Cerebellar cortex (tissue), 1 donor: ENCODE data around the gene FAM217A.

Source experiments
- DNase-seq: peaks from one replicate; pipeline ENCODE4 v3.0.0-alpha.2; 2015; ENCODE audit warnings: low spot score

Gene FAM217A

DNA sequence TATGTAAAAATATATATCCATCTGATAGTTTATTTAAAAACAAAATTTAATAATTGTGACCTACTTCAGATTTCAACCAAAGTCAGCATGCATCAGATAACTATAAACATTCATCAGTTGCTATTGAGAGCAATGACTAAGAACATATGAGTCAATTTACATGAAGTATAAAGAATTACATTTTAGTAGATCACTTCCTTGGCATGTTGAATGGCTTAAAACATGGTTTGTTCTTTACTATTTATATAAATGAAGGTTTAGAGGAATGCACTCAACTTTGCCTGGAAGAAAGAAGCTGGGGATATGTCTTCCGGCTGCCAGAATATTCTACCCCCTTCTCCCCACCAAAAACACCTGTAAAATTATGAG is 6.4 kb upstream of the FAM217A start:
- DNase-seq = no peak

DNA sequence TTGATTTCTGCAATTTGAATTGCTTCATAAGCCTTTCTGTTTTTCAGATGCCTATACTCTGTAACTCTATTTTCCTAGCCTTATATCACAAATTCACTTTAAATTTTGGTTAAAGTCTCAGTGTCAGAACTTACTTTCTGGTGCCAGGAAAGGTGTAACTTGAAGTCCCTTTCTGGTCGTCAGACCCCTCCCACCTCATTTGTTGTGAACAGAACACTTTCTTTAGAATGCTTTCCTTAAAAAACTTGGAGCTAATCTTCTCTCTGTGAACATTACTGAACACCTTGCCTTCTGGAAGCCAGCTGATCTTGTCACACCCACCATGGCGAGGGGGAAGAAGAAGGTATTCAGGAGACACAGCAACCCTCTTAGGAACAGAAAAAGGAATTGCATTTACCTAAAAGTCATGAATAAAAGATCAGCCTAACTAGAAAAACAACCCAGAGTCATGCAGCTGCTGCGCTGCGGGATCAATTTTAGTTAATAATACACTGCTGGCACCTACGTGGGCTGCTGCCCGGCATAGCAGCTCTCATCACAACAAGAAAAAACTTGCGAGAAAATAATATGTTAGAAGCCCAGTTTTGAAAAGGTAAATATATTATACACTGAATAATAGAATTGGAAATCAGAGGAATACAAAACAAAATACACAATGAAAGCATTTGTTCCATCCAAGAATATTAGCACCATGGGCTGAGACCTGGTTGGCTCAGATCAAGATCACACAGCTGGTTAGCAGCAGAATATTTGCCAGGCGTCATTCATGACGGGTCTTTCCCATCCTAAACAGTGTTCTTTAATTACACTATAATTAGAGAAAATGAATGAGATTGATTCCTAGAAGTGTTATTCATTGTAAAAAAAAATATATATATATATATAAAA is 5.8 kb upstream of the FAM217A start:
- DNase-seq = no peak

DNA sequence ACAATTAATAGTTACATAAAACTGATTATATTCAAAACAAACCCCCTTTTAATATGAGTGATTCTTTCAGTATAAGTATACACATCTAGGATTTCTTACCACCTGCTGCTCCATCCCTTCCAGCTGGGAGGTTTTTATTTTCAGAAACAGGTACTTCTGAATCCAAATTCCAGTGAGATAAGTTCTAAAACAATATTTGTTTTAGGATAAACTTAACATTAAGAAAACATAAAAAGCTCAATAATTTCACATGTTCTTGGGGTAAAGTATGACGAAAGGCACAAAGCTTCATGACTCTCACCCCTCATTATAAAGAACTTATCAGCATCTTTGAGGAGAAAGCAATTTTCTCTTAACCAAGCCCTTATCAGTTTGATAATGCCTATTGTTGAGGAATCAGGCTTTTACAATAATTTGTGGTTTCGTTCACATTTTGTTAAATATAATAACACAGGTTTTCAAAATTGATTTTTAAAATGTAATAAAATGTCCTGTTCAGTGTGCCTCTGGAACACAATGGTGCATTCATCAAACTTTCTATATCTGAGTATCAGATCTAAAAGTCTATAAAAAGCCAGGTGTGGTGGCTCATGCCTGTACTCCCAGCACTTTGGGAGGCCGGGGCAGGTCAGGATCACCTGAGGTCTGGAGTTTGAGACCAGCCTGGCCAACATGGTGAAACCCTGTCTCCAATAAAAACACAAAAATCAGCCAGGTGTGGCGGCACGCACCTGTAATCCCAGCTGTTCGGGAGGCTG is 4.3 kb downstream of the FAM217A start:
- DNase-seq = no peak

DNA sequence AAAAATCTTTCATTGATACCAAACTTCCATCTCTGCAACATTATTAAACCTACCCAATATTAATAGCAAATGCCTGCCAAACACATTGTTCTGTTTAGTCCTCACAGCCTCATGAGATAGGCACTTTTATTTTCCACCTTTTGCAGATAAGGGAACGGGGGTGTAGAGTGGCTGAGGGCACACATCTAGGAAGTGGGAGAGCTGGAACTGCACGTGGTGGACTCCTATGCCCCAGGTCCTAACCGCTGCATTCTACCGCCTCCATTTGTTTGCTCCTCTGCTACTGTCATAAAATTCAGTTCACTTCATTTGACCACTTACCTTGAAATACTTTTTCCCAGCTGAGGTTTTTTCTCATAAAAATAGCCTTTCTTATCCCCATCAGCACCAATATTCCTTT is 7.6 kb downstream of the FAM217A start:
- no peak for DNase-seq

DNA sequence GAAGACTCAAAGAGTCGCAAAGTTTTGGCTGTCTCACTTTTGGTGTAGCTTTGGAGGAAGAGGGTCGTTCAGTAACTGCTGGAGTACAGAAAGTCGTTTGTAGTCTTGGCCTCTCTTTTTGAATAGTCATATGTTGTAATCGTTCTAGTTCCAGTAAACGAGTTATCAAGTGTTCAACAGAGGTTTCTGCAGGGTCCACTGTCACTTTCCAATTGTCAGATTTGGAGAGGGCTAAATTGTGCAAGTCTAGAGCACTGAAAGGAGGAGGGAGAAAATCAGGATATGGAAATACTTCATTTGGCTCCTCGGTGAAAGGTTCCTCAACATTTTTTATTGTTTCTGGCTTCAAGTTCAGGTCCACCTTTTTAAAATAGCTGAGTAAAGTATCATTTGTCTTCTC is 9.7 kb downstream of the FAM217A start:
- DNase-seq = no peak

DNA sequence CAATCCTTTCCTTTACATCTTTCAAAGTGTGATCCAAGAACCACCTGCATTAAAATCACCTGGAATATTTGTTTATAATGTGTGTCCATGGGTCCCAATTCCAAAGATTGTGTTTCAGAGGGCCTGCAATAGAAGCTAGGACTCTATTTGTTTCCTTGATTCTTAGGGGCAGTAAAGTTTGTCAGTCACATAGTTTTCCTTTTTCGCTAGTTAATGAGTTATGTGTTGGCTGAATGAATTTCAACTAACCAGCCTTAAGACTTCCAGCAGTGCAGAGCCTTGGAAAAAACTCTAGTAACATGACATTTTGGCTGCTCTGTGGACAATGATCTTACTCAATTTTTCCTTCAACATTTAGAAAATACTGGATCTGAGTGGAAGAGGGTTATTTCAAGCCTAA is 11.3 kb downstream of the FAM217A start:
- no peak for DNase-seq

DNA sequence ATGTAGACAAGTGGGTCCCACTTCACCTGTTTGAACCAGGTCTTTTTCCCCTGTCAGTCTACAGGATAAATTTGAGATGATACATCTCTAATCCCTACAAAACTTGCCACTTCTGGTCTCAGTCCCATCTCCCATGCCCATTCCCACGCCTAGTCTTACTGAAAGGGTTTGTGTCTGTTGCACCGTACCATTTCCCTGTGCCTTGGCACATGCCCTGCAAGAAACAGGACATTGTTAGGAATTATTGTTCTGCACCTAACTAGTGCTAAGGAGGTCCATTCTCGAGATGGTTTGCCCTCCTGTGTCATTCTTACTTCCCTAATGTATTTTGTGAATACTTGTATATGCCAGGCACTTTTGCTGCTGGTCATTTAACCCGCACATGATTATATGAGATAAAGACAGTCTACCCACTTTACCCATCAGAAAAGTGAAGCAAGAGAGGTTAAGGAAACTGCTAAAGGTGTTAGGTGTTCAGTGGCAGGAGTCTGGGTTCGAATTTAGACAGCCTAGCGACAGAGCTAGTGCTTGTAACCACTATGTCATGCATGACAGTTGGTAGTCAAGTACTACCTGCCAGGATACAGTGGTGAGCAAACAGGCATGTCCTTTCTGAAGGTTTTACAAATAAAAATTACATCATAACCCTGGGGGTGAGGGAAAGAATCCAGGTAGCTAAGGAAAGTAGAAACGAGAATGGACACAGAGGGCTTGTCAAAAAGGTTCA is 12.7 kb downstream of the FAM217A start:
- no peak for DNase-seq

DNA sequence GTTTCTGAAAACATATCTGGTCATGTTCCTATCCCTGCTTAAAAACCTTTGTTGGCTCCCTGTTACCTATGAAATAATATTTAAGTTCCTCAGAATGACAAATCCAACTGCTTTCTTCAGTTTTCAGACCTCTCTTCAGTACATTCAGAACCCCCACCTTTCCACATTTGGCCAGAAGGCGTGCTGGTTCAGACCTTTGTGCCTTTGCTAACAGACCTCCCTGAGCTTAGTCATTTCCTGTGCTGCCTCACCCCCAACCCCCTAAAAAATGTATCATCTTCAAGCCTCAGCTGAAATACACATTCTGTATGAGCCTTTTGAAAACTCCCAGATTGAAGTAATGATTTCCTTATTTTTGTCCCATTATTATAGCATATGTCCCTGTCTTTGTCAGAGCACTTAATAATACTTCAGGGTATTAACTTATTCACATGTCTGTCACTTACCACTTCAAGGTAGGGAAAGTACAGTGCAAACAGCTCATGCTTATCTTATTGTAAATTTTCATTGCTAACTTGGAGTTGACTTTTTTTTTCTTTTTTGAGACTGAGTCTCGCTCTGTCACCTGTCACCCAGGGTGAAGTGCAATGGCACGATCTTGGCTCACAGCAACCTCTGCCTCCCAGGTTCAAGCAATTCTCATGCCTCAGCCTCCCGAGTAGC is 19.7 kb downstream of the FAM217A start:
- DNase-seq = no peak

DNA sequence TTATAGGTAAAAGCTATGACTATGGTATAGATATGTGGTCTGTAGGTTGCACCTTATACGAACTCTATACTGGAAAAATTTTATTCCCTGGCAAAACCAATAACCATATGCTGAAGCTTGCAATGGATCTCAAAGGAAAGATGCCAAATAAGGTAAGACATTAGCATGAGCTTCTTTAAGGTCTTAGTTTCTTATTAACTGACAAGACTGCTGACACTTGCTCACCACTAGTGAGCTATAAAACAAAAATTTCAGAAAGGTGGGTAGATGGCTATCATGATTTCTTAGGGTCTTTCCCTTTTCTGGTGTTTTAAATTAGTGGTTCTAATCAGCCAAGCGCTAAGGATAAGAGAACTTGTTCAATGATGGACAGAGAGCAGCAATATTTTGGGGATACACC is 21.9 kb downstream of the FAM217A start:
- no peak for DNase-seq

DNA sequence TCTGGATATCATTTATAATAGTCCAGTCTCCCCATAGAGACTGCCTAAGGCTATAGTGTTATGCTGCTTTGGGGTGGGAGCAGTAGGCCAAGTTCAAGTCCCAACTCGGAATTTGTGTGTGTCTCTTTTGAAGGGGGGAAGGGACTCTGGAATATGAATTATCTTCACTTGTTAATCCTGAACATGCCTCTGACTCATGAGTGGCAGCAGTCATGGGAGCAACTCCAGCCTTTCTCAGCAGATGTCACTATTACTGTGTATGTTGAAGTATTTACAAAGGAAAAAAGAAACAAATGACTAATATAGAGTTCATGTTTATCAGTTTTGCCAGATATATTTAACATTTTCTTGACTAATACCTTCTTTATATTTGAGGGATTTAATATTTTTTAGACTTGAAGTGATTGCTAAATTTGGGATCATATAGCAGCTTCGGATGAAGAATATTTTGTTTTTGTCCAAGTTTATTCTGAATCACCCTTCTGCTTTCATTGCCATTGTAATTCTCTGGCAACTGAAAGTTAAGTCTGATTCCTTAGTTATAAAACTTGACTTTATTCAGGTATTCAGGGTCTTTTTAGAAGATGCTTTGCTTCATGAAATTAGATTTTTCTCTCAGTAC is 23.4 kb downstream of the FAM217A start:
- DNase-seq = peak; percentile 25

DNA sequence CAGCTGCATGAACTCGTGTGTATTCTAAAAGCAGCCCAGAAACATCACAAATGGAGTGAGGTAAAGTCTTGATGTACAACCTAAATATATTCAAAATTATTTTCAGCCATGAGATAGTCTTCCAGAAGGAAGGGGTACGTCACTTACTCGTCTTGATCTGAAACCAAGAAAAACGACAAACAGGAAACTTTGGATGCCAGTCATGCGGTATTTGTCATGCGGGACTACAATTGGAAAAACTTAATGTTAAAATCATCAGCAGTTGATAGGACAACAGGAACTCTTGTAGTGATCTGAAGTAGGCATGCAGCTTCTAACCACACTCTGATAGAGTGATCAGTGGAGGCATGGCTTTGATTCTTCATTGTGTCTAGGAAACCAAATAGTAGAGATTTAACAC is 29.7 kb downstream of the FAM217A start:
- DNase-seq = no peak

DNA sequence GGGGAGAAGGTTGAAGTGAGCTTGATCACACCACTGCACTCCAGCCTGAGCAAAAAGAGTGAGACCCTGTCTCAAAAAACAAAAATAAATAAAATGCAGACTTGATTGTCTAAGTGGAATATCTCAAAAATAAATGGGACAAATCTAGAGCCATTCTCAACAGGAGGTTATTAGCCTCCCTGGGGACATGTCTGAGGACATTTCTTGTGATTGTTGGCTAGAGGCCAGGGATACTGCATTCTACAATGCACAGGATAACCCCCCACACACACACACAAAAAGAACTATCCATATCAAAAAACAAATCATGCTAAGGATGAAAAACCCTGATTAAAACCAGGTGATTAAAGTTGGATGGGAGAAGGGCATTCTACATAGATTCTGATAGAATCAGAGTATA is 37.5 kb downstream of the FAM217A start:
- no peak for DNase-seq

DNA sequence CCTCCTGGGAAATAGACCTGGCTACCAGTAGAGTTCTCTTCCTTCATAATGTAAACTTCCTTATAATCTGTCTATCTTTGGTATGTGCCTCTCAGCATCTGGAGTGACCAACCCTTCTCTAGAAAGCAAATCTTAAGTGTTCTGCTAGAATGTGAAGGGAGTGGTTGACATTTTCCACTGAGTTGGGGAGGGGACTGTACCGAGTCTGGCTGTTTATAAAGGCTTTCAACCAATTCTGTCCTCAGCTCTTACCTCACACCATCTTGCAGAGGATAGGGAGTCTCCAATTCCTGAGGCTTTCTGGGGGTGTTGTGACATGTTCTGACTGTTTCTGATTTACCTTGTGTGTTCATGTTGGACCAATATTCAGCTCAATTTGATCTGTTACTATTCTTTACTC is 39.6 kb downstream of the FAM217A start:
- no peak for DNase-seq

DNA sequence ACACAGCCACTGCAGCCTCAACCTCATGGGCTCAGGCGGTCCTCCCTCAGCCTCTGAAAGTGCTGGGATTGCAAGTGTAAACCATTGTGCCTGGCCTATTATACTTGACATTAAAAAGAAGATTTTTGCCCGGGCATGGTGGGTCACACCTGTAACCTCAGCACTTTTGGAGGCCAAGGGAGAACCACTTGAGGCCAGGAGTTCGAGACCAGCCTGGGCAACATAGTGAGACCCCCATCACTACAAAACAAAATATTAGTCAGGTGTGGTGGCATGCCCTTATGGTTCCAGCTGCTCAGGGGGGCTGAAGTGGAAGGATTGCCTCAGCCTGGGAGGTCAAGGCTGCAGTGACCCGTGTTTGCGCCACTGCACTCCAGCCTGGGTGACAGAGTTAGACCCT is 42.4 kb downstream of the FAM217A start:
- DNase-seq = no peak

DNA sequence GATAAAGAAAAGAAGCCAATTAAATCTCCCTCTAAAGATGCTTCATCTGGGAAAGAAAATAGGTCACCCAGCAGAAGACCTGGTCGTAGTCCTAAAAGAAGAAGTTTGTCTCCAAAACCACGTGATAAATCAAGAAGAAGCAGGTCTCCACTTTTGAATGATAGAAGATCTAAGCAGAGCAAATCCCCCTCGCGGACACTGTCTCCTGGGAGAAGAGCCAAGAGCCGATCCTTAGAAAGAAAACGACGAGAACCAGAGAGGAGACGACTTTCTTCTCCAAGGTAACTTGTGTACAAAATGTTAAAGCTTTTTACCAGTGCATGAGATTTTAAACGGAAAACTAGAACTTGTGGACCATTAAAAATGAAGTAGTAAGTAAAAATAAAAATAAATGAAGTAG is 46.5 kb downstream of the FAM217A start:
- no peak for DNase-seq

DNA sequence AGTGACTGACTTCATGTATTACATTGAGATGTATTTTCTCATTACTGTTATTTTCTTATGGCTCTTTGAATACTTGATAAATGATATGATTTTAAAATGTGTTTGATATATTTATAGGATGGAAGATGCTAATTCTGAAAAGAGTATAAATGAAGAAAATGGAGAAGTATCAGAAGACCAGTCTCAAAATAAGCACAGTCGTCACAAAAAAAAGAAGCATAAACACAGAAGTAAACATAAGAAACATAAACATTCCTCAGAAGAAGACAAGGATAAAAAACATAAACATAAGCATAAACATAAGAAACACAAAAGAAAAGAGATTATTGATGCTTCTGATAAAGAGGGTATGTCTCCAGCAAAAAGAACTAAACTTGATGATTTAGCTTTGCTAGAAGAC is 47.5 kb downstream of the FAM217A start:
- no peak for DNase-seq

DNA sequence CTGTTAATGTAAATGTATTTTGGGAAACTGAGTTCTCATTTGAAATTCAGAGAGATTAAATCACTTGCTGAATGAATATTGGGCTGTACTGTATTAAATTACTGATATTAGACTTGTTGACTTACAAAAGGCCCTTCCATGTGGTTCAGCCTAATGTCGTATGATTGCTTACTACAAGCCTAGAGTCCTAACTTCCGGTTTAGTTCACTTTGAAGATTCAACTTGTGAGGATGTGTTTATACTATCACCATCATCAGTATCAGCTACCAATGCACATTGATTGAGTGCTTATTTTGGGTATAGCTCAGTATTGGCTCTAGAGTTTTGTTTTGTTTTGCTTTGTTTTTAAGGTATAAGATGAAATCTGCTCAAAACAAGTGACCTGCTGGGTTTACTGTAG is 48.3 kb downstream of the FAM217A start:
- no peak for DNase-seq

DNA sequence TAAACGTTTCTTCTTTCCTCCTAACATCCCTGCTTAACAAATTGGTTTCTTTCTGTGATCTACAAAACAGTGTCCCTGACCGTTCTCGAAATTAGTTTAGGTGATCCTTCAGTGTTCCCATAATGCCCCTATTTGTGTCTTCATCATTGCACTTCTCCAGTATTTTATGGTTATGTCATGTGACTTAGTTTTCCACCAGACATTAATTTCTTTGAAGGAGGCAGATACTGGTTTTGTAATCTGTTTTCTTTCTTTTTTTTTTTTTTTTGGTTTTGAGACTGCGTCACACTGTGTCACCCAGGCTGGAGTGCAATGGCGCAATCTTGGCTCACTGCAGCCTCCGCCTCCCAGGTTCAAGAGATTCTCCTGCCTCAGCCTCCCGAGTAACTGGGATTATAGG is 49.2 kb downstream of the FAM217A start:
- DNase-seq = no peak

DNA sequence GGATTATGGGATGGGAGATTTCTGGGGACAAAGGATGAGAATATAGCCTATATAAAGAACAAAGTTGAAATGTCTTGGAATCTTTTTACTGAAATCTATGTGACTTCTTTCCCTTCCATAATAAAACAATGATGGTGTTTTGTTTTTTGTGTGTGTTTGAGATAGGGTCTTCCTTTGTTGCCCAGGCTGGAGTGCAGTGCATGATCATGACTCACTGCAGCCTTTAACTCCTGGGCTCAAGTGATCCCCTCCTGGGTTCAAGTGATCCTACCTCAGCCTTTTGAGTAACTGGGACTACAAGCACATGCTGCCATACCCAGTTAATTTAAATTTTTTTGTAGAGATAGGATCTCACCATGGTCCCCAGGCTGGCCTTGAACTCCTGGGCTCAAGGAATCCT is 50.9 kb downstream of the FAM217A start:
- no peak for DNase-seq

DNA sequence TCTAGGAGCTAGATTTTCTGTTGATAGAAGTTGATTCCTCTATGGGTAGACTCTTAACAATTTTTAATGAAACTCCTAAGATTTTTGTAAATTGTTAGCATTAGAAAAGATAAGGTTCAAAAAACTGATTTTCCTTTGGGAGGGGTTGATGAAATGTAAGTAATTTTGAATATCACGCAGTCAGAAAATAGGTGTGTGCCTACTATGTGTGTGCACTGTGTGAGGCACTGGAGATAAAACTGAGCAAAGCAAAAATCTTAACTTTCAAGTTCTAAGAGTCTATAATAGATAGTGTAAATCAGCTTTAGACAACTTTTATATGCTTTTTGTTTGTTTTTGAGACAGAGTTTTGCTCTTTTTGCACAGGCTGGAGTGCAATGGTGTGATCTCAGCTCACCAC is 53.3 kb downstream of the FAM217A start:
- DNase-seq = no peak

DNA sequence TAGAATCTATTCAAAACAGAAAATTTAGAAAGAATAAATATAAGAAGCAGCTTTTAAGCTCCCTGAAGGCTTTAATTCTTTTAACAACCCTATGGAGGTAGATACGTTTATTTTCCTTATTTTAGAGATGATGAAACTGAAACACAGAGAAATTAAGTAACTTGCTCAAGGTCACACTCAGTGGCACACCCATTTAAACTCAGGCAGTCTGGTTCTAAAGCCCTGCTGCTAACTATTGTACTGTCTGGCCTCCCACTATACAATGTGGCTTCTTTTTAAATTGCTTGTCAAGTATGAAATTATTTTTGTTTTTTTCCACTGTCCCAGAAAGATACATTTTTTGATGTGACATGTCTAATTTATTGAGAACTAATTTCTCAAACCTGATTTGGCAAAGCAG is 55.7 kb downstream of the FAM217A start:
- no peak for DNase-seq
